ENCODE results near the gene PTBP2. TPM values are rescaled to one million over a fixed set of nuclear protein-coding genes. Genes with fewer than 3 reads are reported as not detected.

PTBP2 gene
- total and polyA plus RNA-seq, 8 donors: 4.5 to 376 (median 26.0) TPM

DNA sequence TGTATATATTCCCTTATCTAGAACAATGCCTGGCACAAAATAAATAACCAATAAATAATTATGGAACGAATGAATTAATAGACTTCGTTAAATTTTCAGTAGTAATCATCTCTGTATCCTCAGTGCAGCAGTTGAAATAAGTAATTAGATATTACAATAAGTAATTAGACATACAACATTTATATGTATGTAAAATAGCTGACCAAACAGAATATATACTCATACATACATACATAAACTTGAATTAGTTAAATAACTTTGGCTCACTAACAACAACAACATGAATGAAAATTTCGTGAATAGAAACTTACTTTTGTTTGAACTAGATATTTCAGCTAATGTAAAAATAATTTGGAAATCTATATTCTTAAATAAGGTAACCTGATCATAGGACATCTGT lies 14.6 kb upstream of the PTBP2 start:
- Histone ChIP-seq H3K4me1 (no peaks in the 10 kb centered on the region), H3K27ac (no peak overlapping the region), H3K9me3 (no peaks in the 10 kb centered on the region), H3K27me3 (no peaks in the 10 kb centered on the region), H3K4me3 (no peak overlapping the region), H3K36me3 (no peaks in the 10 kb centered on the region)
- no peak for DNase-seq
- TF ChIP-seq EP300 (IDR thresholded peaks at IDR 0.05) (no peak), POLR2AphosphoS5 (IDR thresholded peaks at IDR 0.05) (no peak), POLR2A (IDR thresholded peaks at IDR 0.05) (no peak)
- intact Hi-C loops (cut with DNase I; ENCODE audit: low total_unique reads): no loop called here
- WGBS, 5 donors: 76 to 89% (median 81%) methylated on average over 3 of the region's 3 CpGs

DNA sequence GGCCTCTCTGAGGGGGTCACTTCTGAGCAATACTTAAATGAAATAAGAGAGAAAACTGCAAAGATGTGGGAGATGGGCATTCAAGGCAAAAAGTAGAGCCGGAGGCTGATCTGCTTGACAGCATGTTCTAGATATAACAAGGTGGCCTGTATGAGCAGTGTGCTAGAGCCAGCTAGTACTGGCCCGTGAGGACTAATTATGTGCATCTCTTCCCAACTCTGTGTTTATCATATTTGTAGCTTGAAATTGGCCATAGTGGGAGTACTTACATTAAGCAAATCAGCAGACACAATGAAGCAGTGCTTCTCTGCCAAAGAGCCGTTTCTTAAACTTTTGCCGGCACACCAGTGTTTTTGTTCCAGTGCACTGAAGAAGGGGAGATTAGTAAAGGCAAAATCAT lies 13.1 kb upstream of the PTBP2 start:
- DNase-seq: peak in 1 of 2 donors; percentile 10
- intact Hi-C loops (cut with DNase I; ENCODE audit: low total_unique reads): no loop called here
- Histone ChIP-seq H3K27me3 (no peaks in the 10 kb centered on the region), H3K4me3 (no peak overlapping the region), H3K36me3 (no peaks in the 10 kb centered on the region), H3K27ac (no peak overlapping the region), H3K4me1 (no peaks in the 10 kb centered on the region), H3K9me3 (no peaks in the 10 kb centered on the region)
- WGBS, 5 donors: 63 to 90% (median 80%) methylated on average over 4 of the region's 4 CpGs
- no peak for TF ChIP-seq POLR2A (IDR thresholded peaks at IDR 0.05)
- TF ChIP-seq EP300 (IDR thresholded peaks at IDR 0.05): no peak
- no peak for TF ChIP-seq POLR2AphosphoS5 (IDR thresholded peaks at IDR 0.05)
- TF ChIP-seq, protein P1, sequence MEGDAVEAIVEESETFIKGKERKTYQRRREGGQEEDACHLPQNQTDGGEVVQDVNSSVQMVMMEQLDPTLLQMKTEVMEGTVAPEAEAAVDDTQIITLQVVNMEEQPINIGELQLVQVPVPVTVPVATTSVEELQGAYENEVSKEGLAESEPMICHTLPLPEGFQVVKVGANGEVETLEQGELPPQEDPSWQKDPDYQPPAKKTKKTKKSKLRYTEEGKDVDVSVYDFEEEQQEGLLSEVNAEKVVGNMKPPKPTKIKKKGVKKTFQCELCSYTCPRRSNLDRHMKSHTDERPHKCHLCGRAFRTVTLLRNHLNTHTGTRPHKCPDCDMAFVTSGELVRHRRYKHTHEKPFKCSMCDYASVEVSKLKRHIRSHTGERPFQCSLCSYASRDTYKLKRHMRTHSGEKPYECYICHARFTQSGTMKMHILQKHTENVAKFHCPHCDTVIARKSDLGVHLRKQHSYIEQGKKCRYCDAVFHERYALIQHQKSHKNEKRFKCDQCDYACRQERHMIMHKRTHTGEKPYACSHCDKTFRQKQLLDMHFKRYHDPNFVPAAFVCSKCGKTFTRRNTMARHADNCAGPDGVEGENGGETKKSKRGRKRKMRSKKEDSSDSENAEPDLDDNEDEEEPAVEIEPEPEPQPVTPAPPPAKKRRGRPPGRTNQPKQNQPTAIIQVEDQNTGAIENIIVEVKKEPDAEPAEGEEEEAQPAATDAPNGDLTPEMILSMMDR (IDR thresholded peaks at IDR 0.05): no peak

DNA sequence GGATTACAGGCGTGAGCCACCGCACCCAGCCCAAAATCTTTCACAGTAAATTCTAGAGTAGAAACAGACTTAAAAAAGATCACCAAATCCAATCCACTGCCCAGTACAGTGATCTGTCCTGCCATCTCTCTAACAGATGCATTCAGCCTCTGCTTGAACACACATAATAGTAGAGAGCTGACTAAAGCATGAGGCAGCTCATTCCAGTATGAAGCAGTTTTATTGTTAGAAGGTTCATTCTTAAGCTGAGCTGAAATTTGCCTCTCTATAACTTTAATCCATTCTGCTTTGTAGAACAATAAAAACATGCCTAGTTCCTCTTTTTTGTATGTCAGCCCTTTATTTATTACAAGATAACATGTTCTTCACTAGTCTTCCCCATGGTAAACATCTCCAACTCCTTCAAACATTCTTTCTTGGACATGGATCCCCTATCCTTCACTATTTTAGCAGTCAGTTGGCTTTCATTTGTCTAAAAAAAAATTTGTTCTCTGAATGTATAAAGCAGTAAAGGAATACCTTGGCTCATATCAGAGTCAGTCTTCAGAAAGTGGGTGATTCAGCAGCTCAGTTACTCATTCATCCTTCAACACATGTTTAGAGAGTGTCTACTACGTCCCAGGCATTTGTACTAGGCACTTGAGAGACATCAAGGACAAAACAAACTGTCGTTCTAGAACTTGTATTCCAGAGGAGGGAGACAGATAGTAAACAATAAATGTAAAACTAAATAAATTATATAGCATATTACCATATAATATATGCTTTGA lies 10.7 kb upstream of the PTBP2 start:
- 80 to 88% (median 82%) methylated on average over 4 of the region's 4 CpGs for WGBS, 5 donors
- DNase-seq: no peak
- Histone ChIP-seq H3K4me3 (no peak overlapping the region), H3K36me3 (no peaks in the 10 kb centered on the region), H3K27me3 (no peaks in the 10 kb centered on the region), H3K9me3 (no peaks in the 10 kb centered on the region), H3K4me1 (no peaks in the 10 kb centered on the region), H3K27ac (no peak overlapping the region)
- TF ChIP-seq, protein P1 (IDR thresholded peaks at IDR 0.05): no peak
- intact Hi-C loops (cut with DNase I; ENCODE audit: low total_unique reads): no loop called here

DNA sequence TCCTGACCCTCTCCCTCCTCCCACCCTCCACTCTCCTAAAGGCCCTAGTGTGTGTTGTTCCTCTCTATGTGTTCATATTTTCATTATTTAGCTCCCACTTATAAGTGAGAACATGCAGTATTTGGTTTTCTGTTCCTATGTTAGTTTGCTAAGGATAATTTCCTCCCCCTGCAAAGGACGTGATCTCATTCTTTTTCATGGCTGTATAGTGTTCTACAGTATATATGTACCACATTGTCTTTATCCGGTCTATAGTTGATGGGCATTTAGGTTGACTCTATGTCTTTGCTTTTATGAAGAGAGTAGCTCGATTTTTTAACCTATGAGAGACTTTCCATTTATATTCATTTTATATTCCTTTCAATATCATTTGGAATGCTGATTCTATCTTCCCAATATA lies 7.9 kb upstream of the PTBP2 start:
- DNase-seq: no peak
- intact Hi-C loops (cut with DNase I; ENCODE audit: low total_unique reads): no loop called here
- Histone ChIP-seq H3K4me1 (no peaks in the 10 kb centered on the region), H3K36me3 (no peaks in the 10 kb centered on the region), H3K9me3 (no peaks in the 10 kb centered on the region), H3K27me3 (no peaks in the 10 kb centered on the region), H3K27ac (no peak overlapping the region), H3K4me3 (no peak overlapping the region)
- 88 to 93% (median 92%) methylated on average over 3 of the region's 3 CpGs for WGBS, 5 donors
- no peak for TF ChIP-seq EP300 (IDR thresholded peaks at IDR 0.05)
- no peak for TF ChIP-seq POLR2A (IDR thresholded peaks at IDR 0.05)
- TF ChIP-seq POLR2AphosphoS5 (IDR thresholded peaks at IDR 0.05): no peak

DNA sequence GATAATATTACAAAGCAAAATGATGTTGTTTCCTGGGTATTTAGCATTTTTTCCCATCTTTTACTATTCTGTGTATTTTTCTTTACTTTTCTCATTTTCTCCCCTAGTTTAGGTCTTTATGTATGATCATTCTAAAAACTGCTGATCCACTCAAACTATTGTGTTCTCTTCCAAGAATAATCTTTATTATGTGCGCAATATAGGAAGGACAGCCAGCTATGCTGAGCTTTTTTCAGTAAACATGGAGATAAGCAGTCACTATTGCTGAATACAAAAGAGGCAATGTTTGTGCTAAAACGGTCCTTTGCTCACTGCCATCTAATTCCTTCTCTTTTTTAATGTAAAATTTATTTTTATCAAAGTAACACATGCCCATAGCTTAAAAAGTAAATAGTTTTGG lies 6.7 kb upstream of the PTBP2 start:
- H3K9me3 ChIP-seq: no peaks in the 10 kb centered on the region
- H3K36me3 ChIP-seq: no peaks in the 10 kb centered on the region
- H3K27ac ChIP-seq: no peak overlapping the region
- no peak overlapping the region for H3K4me3 ChIP-seq
- H3K4me1 ChIP-seq: no peaks in the 10 kb centered on the region
- no peaks in the 10 kb centered on the region for H3K27me3 ChIP-seq
- DNase-seq: no peak
- intact Hi-C loops (cut with DNase I; ENCODE audit: low total_unique reads): no loop called here
- TF ChIP-seq POLR2AphosphoS5 (IDR thresholded peaks at IDR 0.05) (no peak), EP300 (IDR thresholded peaks at IDR 0.05) (no peak), POLR2A (IDR thresholded peaks at IDR 0.05) (no peak)
- TF ChIP-seq, protein P1 (IDR thresholded peaks at IDR 0.05): no peak
- WGBS, 5 donors: 21 to 58% (median 48%) methylated on average over 2 of the region's 2 CpGs

Data from stomach (tissue), 9 donors.